Measurements from ENCODE around the gene MCAM. TPM values are rescaled to one million over a fixed set of nuclear protein-coding genes. Genes with fewer than 3 reads are reported as not detected.

The MCAM gene, protein sequence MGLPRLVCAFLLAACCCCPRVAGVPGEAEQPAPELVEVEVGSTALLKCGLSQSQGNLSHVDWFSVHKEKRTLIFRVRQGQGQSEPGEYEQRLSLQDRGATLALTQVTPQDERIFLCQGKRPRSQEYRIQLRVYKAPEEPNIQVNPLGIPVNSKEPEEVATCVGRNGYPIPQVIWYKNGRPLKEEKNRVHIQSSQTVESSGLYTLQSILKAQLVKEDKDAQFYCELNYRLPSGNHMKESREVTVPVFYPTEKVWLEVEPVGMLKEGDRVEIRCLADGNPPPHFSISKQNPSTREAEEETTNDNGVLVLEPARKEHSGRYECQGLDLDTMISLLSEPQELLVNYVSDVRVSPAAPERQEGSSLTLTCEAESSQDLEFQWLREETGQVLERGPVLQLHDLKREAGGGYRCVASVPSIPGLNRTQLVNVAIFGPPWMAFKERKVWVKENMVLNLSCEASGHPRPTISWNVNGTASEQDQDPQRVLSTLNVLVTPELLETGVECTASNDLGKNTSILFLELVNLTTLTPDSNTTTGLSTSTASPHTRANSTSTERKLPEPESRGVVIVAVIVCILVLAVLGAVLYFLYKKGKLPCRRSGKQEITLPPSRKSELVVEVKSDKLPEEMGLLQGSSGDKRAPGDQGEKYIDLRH
- 660 and 1,105 TPM in 2 replicates for total RNA-seq

DNA sequence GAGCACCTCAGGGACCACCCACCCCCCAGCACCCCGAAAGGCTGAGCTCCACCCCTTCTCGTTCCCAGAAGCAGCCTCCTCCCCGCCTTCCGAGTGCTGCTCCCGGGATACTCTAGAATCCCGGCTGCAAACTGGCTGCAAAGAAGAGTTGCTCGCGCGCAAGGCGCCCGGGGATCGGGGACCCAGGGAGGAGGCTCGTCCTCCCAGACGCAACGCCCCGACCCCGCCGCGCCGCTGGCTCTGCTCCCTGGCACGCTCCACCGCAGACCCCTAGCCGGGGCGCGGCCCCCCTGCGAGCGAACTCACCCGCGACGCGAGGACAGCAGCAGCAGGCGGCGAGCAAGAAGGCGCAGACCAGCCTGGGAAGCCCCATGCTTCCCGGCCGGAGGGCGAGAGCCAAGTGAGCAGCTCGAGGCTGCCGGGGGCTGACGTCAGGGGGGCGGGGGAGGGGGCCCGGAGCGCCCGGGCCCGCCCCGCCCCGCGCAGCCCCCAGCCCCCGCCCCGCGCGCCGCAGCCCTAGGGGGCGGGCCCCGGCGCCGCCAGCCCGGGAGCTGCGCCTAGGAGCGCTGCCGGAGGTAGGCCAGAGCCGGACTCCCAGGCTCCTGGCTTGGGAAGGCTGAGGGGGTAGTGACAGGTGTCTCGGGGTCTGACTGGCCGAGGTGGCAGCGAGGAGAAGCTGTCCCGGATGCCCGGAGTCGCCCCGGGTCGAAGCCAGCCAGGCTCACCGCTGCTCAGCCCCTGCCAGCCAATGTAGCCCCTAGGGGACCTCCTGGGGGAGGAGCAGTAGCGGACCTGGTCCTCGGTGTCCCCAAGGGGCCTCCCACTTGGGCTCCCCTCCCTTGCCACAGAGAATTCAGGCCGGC lies at the start of gene MCAM:
MCAM (minus strand) TSS at position 402 of the 863 bp plus-strand sequence; CDS start at position 373, 29 bp downstream.
- peak within 1 kb of the TSS; percentile 76 for H3K4me3 ChIP-seq (ENCODE audit: low read depth, low read length)
- no peak for DNase-seq (ENCODE audit: low read depth)
- TF ChIP-seq, protein P1, sequence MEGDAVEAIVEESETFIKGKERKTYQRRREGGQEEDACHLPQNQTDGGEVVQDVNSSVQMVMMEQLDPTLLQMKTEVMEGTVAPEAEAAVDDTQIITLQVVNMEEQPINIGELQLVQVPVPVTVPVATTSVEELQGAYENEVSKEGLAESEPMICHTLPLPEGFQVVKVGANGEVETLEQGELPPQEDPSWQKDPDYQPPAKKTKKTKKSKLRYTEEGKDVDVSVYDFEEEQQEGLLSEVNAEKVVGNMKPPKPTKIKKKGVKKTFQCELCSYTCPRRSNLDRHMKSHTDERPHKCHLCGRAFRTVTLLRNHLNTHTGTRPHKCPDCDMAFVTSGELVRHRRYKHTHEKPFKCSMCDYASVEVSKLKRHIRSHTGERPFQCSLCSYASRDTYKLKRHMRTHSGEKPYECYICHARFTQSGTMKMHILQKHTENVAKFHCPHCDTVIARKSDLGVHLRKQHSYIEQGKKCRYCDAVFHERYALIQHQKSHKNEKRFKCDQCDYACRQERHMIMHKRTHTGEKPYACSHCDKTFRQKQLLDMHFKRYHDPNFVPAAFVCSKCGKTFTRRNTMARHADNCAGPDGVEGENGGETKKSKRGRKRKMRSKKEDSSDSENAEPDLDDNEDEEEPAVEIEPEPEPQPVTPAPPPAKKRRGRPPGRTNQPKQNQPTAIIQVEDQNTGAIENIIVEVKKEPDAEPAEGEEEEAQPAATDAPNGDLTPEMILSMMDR (conservative IDR thresholded peaks at IDR 0.05; ENCODE audit: low read depth, low read length): no peak

DNA sequence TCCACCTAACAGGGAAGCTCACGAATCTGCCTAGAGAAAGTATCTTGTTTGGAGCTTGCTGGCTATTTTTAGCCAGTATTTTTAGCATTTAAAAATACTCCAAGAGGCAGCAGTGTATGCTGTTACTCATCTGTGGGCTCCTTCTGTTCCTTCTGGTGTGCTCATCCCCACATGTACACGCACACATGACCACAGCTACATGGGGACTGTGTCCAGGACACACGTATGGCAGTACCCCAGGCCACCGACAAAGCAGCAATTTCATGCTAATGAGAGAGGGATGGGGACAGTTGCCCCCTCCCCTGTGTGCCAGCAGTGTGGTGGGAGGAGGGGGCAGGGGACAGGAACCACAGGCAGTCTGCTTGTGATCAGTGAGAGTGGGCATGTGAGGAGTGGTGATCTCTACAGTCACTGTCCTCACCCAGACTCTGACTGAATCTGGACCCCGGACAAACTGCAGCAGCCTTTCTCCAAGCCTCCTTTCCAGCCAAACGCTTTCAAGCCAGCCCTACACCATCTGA lies 48.2 kb upstream of the MCAM start:
- TF ChIP-seq, protein P1 (conservative IDR thresholded peaks at IDR 0.05; ENCODE audit: low read depth, low read length): no peak
- no peak overlapping the region for H3K4me3 ChIP-seq (ENCODE audit: low read depth, low read length)
- no peak for DNase-seq (ENCODE audit: low read depth)

DNA sequence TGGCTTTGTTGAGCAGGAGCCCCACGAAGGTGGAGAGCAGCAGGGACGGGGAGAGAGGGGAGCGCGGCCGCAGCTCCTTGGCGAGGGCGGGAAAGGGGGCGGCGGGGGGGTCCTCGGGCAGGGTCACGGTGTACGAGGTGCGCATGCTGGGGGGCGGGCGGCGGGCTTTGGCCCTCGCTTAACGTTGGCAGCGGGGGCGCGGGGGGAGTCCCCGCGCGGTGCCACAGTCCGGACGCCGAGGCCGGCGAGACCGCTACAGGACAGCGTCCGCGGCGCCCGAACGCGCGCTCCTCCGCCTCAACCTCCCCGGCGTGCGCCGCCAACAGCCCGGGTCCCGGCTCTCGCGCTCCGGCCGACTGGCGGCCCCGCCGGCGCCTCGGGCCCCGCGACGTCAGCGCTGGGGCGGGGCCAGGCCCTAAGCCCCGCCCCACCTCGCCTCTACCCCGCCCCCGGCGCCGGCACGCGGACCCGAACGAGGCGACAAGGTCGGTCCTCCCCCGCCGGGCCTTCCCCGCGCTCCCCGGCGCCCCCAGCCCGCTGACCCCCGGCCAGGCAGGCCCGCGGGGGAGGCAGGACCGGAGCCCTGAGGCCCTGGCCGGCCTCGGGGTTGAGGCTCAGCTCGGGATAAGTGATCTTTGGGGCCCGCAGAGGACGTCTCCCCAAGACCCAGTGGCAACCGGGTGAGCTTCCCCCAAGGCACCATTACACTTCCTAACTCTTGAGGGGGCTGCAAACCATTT lies 47.1 kb upstream of the MCAM start:
- H3K4me3 ChIP-seq (ENCODE audit: low read depth, low read length): peak overlapping the region; percentile 67
- no peak for DNase-seq (ENCODE audit: low read depth)
- TF ChIP-seq, protein P1 (conservative IDR thresholded peaks at IDR 0.05; ENCODE audit: low read depth, low read length): no peak

DNA sequence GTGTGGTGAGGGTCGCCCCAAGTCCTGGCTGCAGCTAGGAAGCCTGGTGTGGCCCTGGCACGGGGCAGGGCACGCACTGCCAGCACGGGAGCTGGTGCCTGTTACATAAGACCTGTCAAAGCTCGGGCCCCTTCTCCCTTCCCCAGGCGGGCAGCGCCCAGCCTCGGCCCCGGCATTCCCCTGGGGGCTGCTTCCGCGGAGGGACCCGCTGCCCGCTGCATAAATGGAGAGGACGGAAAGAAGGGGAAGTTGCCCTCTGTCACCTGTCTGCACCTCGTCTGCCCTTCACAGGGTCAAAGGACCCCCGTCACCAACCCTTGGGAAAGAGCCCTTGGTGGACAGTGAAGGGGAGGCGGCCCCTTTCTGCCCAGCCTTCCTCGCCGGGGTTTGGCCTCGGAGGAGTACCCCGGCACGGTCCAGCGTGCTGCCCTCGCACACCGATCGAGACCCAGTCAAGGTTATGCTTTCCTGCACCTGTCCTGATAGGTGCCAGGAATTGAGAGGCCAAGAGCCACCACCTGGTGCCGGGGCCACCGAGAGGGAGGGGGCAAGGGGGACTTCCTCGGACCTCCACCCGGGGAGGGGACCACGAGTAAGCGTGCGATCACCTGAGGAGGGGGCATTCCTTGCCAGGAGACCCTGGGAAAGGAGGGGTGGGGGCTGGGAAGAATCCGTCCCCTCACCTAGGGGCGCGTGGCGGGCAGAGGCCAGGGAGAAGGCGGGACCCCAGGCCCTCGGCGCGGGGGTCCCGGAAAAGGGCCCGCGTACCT lies 46.3 kb upstream of the MCAM start:
- TF ChIP-seq, protein P1 (conservative IDR thresholded peaks at IDR 0.05; ENCODE audit: low read depth, low read length): no peak
- DNase-seq (ENCODE audit: low read depth): no peak
- H3K4me3 ChIP-seq (ENCODE audit: low read depth, low read length): peak overlapping the region; percentile 67

DNA sequence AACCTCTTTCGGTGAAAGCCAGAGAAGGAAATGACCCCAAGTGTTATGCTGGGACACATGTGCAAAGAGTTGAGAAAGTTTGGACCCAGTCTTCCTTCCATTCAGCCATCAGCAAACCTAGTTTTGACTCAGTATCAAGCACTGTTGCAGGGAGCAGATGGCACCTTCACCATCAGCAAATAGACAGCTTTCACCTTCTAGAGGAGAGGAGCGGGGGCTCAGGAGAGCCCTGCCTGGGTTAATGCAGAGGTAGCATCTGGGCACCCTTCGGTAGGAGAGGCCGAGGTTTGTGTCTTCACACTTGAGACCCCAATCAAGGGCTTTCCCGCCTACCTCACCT lies 45.8 kb upstream of the MCAM start:
- no peak for DNase-seq (ENCODE audit: low read depth)
- TF ChIP-seq, protein P1 (conservative IDR thresholded peaks at IDR 0.05; ENCODE audit: low read depth, low read length): no peak
- H3K4me3 ChIP-seq (ENCODE audit: low read depth, low read length): peak overlapping the region; percentile 67

Data from epithelial cell of proximal tubule (primary cell).